IPS DF 6.9 (cell line): ENCODE measurements around the gene KIAA0930.

Experiments used
- DNase-seq: peaks from one replicate; pipeline ENCODE4 v3.0.0-alpha.2; 2013; ENCODE audit warnings: low read depth, low spot score
- H3K27ac ChIP-seq: one replicate; pipeline ENCODE4 v1.5.1; 2013; ENCODE audit warnings: low read length, control low read depth
- H3K27me3 ChIP-seq: 2 replicates; pipeline ENCODE4 v1.6.1; 2013; ENCODE audit warnings: mild to moderate bottlenecking, low read length; ENCODE audit not compliant: control insufficient read depth, insufficient read depth
- H3K36me3 ChIP-seq: 2 replicates; pipeline ENCODE4 v1.6.1; 2013; ENCODE audit warnings: low read length; ENCODE audit not compliant: control insufficient read depth, insufficient read depth
- H3K4me1 ChIP-seq: 2 replicates; pipeline ENCODE4 v1.6.1; 2013; ENCODE audit warnings: low read length; ENCODE audit not compliant: control insufficient read depth, insufficient read depth
- H3K4me3 ChIP-seq: 2 replicates; pipeline ENCODE4 v1.5.1; 2013; ENCODE audit warnings: mild to moderate bottlenecking, low read length
- H3K9me3 ChIP-seq: 2 replicates; pipeline ENCODE4 v1.6.1; 2013; ENCODE audit warnings: low read length, inconsistent platforms; ENCODE audit not compliant: control insufficient read depth, insufficient read depth
- WGBS: extraction: QIAGEN DNeasy Blood & Tissue Kit; methylation state at CpG from one replicate; pipeline ENCODE4 v1.1.7; 2013; ENCODE audit warnings: mixed read lengths, missing lambda C conversion rate; ENCODE audit not compliant: insufficient read length, insufficient coverage; 5-methylcytosine and 5-hydroxymethylcytosine counted together

KIAA0930 gene

GRCh38 chr22:45225732-45226502, 14.8 kb downstream of the KIAA0930 start:
- DNase-seq, result no peak
- no peak overlapping the region for H3K27ac ChIP-seq

GRCh38 chr22:45224988-45225731, 15.5 kb downstream of the KIAA0930 start:
- Histone ChIP-seq H3K4me1 (peaks cover 4% of the 10 kb centered on the region; the same call in 1 of the 2 replicates), H3K27ac (no peak overlapping the region), H3K9me3 (no peaks in the 10 kb centered on the region), H3K27me3 (no peaks in the 10 kb centered on the region), H3K36me3 (no peaks in the 10 kb centered on the region), H3K4me3 (no peak overlapping the region)
- WGBS, result no CpG with 5 or more reads among the region's 19 CpGs
- no peak for DNase-seq

More at GRCh38 chr22:45225732-45226502, 14.8 kb downstream of the KIAA0930 start:
- H3K36me3 ChIP-seq, result no peaks in the 10 kb centered on the region
- peaks cover 4% of the 10 kb centered on the region; the same call in 1 of the 2 replicates for H3K4me1 ChIP-seq
- no peaks in the 10 kb centered on the region for H3K9me3 ChIP-seq
- H3K27me3 ChIP-seq, result no peaks in the 10 kb centered on the region
- WGBS, result no CpG with 5 or more reads among the region's 26 CpGs
- H3K4me3 ChIP-seq, result no peak overlapping the region

- peaks cover 4% of the 10 kb centered on the region; the same call in 1 of the 2 replicates for H3K4me1 ChIP-seq
- WGBS, result no CpG with 5 or more reads among the region's 11 CpGs
Measured at GRCh38 chr22:45224331-45224730, 16.4 kb downstream of the KIAA0930 start.

GRCh38 chr22:45223304-45224117, 17.2 kb downstream of the KIAA0930 start:
- no peak for DNase-seq
- Histone ChIP-seq H3K9me3 (no peaks in the 10 kb centered on the region), H3K36me3 (no peaks in the 10 kb centered on the region), H3K4me3 (no peak overlapping the region), H3K27me3 (no peaks in the 10 kb centered on the region), H3K27ac (no peak overlapping the region), H3K4me1 (peaks cover 4% of the 10 kb centered on the region; the same call in 1 of the 2 replicates)
- no CpG with 5 or more reads among the region's 5 CpGs for WGBS

More at GRCh38 chr22:45224331-45224730, 16.4 kb downstream of the KIAA0930 start:
- no peaks in the 10 kb centered on the region for H3K9me3 ChIP-seq
- no peak overlapping the region for H3K4me3 ChIP-seq
- no peak overlapping the region for H3K27ac ChIP-seq
- H3K36me3 ChIP-seq, result no peaks in the 10 kb centered on the region
- no peaks in the 10 kb centered on the region for H3K27me3 ChIP-seq
- DNase-seq, result no peak

GRCh38 chr22:45221201-45221600, 19.5 kb downstream of the KIAA0930 start:
- peaks cover 3% of the 10 kb centered on the region; the same call in 1 of the 2 replicates for H3K4me1 ChIP-seq
- H3K4me3 ChIP-seq, result no peak overlapping the region
- WGBS, result no CpG with 5 or more reads among the region's 5 CpGs
- H3K9me3 ChIP-seq, result no peaks in the 10 kb centered on the region
- DNase-seq, result no peak
- no peaks in the 10 kb centered on the region for H3K27me3 ChIP-seq
- H3K36me3 ChIP-seq, result no peaks in the 10 kb centered on the region
- H3K27ac ChIP-seq, result no peak overlapping the region

GRCh38 chr22:45218976-45219375, 21.7 kb downstream of the KIAA0930 start:
- Histone ChIP-seq H3K36me3 (no peaks in the 10 kb centered on the region), H3K9me3 (no peaks in the 10 kb centered on the region), H3K4me3 (no peak overlapping the region), H3K27ac (no peak overlapping the region), H3K27me3 (no peaks in the 10 kb centered on the region), H3K4me1 (no peaks in the 10 kb centered on the region; the same call in 1 of the 2 replicates)
- DNase-seq, result no peak
- WGBS, result no CpG with 5 or more reads among the region's 9 CpGs

GRCh38 chr22:45217806-45218205, 22.9 kb downstream of the KIAA0930 start:
- no CpG with 5 or more reads among the region's 14 CpGs for WGBS
- H3K4me1 ChIP-seq, result no peaks in the 10 kb centered on the region; the same call in 1 of the 2 replicates

GRCh38 chr22:45217345-45217744, 23.3 kb downstream of the KIAA0930 start:
- WGBS, result no CpG with 5 or more reads among the region's 6 CpGs
- H3K4me3 ChIP-seq, result no peak overlapping the region
- DNase-seq, result no peak
- no peaks in the 10 kb centered on the region for H3K27me3 ChIP-seq
- no peaks in the 10 kb centered on the region; the same call in 1 of the 2 replicates for H3K4me1 ChIP-seq
- H3K27ac ChIP-seq, result no peak overlapping the region
- H3K9me3 ChIP-seq, result no peaks in the 10 kb centered on the region
- no peaks in the 10 kb centered on the region for H3K36me3 ChIP-seq

More at GRCh38 chr22:45217806-45218205, 22.9 kb downstream of the KIAA0930 start:
- no peak overlapping the region for H3K27ac ChIP-seq
- DNase-seq, result no peak
- no peak overlapping the region for H3K4me3 ChIP-seq
- no peaks in the 10 kb centered on the region for H3K36me3 ChIP-seq
- no peaks in the 10 kb centered on the region for H3K9me3 ChIP-seq
- H3K27me3 ChIP-seq, result no peaks in the 10 kb centered on the region

- Histone ChIP-seq H3K27me3 (no peaks in the 10 kb centered on the region), H3K27ac (no peak overlapping the region), H3K9me3 (no peaks in the 10 kb centered on the region), H3K4me3 (no peak overlapping the region), H3K4me1 (no peaks in the 10 kb centered on the region; the same call in 1 of the 2 replicates), H3K36me3 (no peaks in the 10 kb centered on the region)
- no CpG with 5 or more reads among the region's 22 CpGs for WGBS
- no peak for DNase-seq
Measured at GRCh38 chr22:45216133-45217003, 24.3 kb downstream of the KIAA0930 start.
